ENCODE results near the gene SYNJ2.
A peak's percentile ranks its signal among the peaks of the same experiment; 100 is the strongest.

SYNJ2 gene

DNA sequence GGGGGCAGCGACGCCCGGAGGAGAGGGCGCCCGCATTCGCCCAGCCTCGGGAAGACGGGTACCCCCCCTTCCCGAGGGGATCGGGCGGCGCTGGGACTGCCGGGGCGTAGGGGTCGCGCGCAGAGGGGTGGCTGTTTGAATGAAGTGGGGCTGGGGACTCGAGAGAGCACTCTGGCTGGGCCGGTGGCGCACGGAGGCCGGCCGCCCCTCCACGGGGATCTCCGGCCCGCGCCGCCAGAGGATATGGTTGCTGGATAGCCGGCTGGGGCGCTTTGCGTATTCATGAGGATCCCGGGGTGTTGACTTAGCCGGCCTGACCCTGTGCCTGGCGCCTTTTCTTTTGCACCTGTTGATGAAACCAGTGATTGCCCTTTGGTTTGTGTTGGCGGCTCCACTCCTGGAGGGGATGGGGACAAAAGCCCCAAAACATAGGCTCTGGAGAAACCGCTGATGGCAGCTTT, 469 bp downstream of the SYNJ2 start:
- peak; percentile 61 to 78 (median 65) for DNase-seq

DNA sequence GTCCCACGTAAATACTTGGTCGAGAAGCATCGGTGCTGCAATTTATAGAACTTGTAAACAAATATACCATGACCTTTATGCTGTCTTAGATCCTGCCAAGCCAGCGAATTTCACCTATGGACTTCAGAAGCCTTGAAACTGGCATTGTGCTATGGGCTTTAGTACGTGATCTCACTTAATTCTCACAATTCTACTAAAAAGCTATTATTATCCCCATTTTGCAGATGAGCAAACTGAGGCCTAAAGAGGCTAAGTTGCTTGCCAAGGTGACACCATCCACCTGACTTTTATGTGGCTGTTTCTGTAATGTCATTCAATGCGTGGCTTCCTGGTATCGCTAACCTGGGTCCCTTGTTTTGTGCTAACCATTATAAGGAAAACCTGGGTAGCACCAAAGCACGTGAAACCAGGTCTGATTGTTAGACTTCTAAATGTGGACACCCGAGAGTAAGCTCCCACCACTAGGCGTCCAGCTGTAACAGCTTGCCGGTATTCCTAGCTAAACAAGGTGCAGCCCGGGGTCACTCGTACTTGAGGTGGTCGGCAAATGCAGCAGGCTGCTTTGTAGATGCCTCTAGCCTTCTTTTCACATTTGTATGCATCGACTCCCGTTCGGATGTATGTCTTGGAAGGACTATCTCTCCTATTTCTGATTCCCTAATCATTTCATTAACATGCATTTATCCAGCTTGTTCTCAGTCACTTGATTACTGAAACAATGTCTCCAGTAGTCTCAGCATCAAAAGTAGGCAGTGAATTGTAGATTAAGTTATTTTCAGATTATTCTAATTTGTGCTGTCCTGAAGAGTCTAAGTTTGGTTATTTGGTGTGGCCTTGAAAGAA, 1.1 kb downstream of the SYNJ2 start:
- no peak for DNase-seq

DNA sequence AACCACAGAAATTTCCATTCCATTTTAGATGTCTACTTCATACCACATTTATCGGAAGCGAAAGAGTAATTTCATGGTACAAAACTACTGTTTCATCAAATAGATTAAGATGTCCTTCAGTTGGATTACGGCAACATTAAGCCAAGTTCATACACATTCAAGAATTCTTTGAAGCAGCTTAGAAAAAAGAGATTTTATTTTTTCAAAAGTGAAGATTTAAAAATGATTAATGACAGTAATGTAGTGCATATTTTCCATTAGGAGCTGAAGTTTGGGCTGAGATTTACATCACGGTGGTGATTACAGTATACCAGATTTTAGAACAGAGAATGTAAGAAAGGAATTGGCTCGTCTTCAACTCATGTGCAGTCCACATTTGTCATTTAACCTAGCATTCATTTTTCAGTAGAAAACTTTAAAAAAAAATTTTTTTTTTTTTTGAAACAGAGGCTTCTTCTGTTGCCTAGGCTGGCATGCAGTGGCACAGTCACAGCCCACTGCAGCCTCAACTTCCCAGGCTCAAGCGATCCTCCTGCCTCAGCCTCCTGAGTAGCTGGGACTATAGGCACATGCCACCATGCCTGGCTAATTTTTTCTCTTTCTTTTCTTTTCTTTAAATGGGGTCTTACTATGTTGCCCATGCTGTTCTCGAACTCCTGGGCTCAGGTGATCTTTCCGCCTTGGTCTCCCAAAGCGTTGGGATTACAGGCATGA, 1.9 kb downstream of the SYNJ2 start:
- no peak for DNase-seq

DNA sequence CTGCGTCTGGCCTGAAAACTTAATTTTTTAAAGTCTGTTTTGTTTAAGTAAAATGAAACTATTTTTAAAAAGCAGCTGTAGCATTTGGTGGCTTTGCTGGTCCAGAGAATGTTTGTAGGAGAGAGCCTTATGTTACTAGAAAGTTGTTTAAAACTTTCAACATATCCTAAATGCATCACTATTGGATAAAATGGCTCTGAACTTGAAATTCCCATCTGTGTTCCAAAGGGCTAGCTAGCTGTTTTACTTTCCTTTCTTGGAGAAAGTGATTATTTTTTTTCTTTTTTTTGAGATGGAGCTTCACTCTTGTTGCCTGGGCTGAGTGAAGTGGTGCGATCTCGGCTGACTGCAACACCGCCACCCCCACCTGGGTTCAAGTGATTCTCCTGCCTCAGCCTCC, 2.5 kb downstream of the SYNJ2 start:
- DNase-seq, result no peak

DNA sequence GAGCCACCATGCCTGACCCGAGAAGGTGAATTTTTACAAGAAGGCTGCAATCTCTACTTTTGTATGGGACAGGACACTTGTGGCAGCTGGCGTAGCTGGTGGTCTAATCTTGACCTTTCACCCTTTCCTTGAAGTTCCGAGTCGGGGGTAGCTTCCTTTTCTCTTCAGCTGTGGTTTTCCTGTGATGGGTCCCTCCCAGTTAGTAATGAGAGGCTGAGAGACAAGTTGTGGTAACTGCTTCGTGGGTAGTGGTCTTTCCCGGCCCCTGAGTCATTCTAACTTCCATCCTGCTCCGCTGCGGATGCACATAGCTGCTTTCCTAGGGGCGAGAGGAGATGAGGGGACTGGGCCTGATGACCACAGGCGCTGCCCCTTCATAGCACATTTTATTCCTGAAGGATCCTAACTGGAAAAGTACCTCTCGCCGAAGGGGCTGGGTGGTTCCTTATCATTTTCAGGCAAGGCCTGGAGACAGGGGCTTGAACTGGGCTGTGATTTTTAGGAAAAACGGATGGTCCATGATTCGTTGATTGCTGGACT, 3.1 kb downstream of the SYNJ2 start:
- peak in 2 of 3 donors; percentile 41 to 53 for DNase-seq

DNA sequence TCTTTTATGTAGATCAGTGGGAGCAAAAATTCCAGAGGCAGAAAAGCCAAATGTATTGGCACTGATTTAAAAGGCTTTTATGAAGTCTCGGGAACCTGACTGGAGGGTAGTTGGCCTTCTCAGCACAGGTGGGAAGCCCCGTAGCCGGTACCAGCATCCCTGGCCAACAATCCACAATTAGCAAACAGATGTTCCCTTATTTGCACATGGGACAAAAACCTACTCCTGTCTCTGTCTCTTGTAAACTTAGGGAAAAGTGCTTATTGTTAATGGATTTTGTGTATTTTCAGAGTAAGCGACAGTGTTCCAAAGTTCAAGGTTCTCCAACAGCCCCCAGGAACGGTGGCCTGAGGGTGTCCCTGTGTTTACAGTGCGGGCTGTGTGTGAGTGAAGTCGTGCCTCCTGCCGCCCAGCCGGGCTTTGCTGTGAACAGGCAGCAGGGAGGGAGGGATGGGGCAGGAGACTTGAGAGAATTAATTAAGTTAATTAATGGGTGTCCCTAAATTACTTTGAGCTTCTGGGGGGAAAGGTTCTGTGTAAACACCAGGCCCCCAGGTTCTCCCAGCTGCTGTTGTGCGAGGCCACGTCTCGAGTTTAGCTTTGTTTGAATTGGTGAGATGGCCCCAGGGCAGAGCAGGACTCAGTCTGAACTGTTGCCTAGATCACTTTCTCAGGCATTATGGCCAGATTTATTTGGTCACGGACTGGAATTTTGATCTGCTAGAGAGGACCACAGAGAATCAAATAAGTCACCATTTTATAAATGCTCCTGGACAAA, 3.9 kb downstream of the SYNJ2 start:
- DNase-seq, result no peak

DNA sequence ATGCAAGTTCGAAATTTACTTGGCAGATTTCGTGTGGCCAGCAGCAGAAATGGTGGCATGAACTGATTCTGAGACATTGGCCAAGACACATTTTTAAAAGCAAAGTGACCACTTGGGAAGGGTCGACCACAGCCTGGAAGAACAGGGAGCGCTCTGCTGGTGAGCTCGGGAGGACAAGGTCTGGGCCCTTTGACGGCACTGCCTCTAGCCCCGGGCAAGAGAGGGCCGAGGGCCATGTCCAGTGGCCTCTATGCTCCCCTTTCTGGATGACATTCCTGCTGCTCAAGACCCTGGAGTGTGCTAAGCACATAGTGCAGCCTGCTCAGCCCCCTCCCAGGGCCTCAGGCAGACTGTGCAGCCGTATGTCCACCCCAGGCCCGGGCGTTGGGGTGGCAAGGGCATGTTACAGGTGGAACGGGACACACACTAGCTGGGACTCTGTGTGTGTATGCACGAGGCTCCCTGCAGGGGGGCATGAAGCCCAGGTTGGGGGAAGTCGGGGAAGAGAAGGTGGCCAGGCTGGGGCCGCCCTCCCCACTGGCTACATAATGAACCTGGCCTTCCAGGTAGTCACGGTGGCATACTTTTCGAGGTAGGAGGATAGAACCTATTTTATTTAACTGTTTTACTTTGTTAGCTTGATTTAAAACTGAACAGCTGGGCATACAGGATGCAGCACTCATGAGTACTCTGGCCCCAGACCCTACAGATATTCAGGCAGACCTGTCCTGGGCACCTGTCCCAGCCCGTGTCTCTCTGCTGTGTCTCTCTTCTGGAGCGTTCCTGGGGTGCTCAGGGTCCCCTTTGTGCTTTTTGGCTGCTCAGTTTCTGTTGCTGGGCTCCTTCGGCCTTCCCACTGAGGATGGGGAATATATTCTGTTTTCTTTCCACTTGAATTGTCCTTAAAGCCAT, 6.4 kb downstream of the SYNJ2 start:
- DNase-seq, result no peak

DNA sequence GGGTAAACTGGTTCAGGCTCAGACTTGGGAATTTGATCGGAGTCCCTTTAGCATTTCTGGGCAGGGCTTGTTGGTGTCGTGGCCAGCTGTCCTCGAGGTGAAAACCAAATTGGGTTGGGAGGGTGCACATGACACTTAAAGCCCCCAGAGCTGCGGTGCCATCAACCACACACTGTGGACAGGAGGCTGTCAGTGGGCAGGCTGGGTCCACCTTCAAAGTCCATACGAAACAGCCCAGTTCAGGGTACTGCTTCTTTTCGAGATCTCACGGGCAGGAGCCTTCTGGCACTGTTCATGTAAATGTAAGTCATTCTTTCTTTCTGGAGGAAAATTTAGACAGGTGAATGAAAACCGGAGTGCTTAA, 7.0 kb downstream of the SYNJ2 start:
- DNase-seq, result no peak

DNA sequence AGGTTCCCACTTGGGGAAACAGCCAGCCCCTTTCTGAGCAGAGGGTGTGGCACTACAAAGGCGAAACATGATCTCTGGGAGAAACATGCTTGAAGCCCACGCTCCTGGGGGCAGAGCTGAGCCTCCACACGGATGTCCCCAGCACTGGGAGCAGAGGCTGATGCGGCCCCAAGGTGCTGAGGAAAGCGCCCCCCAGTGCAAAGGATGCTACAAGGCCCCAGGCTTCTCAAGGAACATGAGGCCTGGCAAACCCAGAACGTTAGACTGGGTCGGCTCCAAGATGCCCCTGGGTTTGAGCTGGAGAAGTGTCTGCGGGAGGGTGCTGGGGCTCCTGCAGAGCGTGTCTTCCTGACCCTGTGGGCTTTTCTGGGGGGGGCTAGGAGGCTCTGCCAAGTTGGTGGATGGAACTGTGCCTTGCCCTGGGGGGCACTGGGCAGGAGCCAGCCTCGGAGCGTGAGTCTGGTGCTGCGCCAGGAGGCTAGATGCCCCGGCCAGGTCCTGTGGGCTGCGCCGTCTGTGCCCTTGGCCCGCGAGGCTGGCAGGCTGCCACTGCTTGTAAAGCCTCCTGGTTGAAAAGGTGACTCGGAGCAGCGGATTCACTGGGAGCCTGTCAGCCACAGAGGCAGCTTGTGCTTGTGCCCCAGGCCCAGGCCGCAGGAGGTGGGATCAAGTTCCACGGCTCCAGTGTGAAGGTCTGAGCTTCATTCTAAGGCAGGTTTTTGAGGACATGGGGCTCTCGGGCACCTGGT, 8.1 kb downstream of the SYNJ2 start:
- DNase-seq, result no peak

DNA sequence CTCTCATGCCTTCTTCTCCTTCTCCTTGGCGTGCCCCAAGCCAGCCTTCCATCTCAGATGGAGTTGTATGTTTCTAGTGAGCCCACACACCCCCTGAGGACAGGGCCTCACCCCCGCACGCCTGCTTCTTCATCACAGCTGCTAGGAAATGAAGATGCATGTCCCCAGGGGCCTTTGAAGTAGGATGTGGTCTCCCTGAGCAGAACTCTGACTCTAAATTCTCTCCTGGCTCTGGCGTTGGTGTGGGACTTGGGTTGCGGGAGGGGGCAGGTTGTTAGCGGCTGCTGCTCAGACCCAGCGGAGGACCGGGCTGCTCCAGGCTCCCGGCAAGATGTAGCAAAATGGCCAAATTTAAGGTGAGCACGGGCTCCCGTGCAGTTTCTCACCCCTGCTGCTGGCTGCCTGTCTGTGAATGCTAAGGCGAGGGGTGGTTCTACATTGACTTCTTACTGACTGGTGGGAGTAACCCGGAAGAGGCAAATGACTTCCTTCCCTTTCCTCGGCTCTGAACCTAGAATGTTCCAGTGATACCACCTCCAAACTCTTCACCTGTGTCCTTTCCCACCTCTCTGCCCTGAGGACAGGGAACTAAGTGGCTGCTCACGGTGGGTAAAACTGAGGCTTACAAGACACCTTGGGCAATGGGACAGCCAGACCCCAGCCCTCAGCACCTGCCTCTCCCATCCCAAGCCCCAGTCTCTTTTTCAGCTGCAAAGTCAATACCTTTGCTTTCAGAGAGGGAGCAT, 8.8 kb downstream of the SYNJ2 start:
- DNase-seq, result no peak

DNA sequence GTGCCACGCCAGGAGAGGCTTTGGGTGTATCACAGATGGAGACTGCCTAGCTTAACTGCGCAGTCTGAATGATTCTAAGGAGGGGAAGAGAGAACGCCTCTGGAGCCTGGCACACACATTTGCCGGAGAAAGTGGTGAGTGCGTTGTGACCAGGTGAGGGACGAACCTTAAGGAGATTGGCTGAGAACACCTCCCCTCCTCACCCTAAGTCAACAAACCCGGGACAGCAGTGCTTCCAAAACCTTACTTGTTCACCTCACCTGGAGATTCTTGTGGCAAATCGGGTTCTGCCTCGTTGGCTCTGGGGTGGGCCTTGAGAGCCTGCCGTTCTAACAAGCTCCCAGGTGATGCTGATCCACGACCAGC, 9.4 kb downstream of the SYNJ2 start:
- DNase-seq, result no peak

DNA sequence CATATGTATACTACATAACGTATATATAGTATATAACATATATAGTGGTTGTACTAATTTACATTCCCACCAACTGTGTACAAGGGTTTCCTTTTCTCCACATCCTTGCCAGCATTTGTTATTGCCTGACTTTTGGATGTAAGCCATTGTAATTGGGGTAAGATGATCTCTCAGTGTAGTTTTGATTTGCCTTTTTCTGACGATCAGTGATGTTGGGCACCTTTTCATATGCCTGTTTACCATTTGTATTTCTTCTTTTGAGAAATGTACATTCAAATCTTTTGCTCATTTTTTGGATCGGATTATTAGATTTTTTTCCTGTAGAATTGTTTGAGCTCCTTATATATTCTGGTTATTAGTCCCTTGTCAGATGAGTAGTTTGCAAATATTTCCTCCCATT, 11.4 kb downstream of the SYNJ2 start:
- DNase-seq, result no peak

DNA sequence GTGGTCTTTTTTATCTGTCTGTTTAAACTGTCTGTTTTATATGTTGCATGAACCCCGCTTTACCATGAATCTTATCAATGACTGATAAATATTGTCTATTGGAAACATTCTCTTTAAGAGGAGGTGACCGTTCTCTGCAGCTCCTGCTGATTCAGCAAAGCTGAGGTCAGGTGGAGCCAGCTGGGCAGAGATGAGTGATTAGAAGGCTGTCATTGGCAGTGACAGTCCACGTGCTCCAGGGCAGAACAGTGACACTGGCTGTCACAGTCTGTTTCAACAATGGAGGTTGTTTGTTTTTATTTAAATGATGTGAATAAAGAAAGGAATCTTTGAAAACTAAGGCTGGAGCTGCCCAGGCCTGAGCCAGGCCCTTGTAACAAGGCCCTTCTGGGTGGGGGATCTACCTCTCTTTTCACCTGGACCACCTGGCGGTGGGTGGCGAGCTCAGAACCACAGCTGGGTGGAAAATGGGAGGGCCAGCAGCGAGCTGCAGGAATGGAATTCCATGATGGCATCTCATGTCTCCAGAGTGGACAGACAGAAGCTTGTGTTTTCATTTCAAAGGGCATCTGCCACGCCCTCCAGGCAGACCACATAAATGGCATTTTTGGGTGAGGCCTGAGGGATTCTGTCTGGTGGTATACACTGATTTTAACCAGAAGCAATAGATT, 12.6 kb downstream of the SYNJ2 start:
- DNase-seq, result no peak

DNA sequence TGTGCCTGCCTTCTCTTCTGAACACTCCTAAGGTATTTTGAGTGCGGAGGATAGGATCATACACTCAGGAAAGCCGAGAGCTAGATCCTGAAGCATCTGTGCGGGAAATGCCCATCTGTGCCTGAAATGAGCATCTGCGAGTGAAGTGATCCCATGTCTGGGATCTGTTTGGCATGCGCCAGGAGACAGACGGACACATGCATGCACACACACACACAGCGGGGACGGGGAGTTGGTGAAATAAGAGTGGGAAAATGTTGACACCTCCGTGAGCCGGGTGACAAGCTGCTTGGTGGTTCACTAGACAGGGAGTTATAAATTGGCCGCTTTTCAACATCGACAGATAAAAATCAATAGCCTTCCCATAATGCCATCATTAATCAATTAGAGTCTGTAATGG, 13.8 kb downstream of the SYNJ2 start:
- DNase-seq, result no peak

DNA sequence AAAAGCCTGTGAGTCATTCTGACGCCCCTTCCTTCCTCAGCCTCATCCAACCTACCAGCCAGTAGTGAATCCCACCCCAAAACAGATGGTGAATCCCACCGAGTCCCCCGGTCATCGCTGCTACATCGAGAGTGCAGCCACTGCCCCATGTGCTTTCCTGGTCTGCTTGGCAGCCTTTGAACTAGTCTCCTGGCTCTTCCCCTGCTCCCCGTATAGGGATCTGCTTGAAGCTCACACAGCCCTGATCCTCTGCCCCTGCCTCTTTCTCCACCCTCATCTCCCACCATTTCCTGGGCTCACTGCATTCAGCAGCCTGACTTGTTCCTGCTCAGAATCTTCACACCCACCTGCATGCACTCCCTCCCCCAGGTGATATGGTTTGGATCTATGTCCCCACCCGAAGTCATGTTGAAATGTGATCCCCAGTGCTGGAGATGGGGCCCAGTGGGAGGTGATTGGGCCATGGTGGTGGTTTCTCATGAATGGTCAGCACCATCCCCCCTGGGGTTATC, 14.6 kb downstream of the SYNJ2 start:
- DNase-seq, result no peak

DNA sequence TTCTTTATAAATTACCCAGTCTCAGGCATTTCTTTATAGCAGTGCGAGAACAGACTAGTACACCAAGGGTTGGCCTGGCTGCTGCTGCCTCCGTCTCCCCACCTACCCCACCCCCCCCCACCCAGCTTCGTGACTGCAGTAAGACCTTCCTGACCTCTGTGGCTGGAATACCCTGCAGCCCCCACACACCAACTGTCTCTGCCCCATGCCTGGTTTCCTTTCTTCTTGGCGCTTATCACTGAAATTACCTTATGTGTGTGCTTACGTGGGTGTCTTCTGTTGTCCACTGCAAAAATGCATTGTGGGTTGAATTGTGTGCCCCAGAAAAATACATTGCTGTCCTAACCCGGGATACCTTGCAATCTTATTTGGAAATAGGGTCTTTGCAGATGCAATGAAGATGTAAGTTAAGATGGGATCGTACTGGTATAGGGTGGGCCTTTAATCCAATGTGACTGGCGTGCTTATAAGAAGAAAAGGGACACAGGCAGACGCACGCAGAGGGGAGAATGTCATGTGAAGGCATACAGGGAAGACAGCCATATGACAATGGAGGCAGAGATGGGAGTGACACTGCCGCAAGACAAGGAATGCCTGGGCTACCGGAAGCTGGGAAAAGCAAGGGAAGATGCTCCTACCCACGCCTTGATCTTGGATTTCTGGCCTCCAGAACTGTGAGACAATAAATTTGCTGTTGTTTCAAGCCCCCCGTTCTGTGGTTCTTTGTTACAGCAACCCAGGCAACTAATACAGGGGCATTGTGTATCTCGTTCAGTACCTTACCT, 15.4 kb downstream of the SYNJ2 start:
- DNase-seq, result no peak

DNA sequence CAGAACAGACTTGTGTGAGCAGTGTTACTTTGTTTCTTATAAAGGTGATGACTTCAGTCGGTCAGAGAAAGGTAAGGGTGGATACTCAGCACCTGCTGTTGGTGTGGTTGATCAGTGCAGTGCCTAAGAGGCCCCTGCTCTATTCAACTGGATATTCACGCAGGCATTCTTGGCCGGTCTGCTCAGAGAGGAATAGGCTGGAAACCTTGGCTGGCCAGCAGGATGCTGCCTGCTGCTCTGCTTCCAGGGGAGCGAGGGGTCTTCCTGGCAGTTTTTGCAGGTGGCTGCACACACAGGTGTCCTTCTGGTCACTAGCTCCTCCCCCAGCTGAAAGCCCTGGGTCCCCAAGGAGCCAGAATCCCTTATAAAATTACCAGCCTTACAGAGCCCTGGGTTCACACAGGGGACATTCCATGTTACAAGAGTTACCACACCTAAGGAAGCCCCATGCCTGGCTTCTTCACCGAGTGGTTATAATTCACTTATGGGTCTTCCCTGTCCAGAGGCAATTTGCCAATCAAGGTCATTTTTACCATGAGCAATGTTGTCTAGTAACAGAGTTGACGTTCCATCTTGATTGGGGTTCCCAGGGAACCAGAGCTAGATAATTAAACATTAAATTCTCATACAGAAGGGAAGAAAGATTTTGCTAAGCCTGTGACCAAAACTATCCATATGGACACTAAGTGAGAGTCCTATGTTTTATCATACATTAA, 16.4 kb downstream of the SYNJ2 start:
- DNase-seq, result no peak

DNA sequence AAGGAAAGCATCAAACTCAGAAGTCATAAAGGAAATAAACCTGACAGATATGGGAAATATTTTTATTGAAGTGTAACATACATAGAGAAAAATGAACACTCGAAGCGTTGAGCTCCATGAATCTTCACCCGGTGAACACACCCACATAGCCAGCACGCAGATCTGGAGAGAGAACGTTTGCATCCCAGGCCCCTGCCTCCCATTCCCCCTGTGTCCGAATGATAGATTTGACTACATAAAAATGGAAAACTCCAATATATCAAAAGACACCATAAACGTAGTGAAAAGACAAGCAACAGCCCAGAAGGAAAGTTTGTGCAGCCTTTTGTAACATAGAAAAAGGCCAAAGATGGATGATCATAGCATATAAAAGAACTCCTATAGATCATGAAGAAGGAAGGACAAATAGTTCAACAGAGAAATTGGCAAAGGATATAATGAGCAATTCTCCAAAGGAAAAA, 17.1 kb downstream of the SYNJ2 start:
- DNase-seq, result no peak
